T-helper 2 cell treated with Interferon-gamma antibody and Interleukin-4, amounts not matched to agents 100 ng/mL and 5 ng/mL, for 36 hours (primary cell): ENCODE measurements around the gene CPNE2. TPM values are rescaled to one million over a fixed set of nuclear protein-coding genes. Genes with fewer than 3 reads are reported as not detected.

ENCODE experiments used
- intact Hi-C: fragments of 100-400 bp; cut with micrococcal nuclease; formaldehyde crosslinking; loops from one replicate; pipeline ENCODE4 v1.15.1; 2023
- total RNA-seq: library from RNA; stranded (reverse); gene quantifications from 2 replicates; pipeline ENCODE4 v1.2.3, GENCODE V29; 2022

CPNE2 gene
- total RNA-seq, 1 donor from 2014 or later, result 3.9 TPM

- intact Hi-C loops, result loop anchor here (5.0 kb wide), 2 partner anchors 107 to 228 kb away; no protein-coding TSS in a partner anchor
These were observed 97.1 kb downstream of the CPNE2 start for GRCh38 chr16:57189527-57189926.

GRCh38 chr16:57190136-57190535 lies 97.8 kb downstream of the CPNE2 start:
- intact Hi-C loops, result no loop called here

- intact Hi-C loops, result no loop called here
These were observed 98.7 kb downstream of the CPNE2 start for GRCh38 chr16:57191056-57191571.

- intact Hi-C loops, result no loop called here
These were observed 99.8 kb downstream of the CPNE2 start for GRCh38 chr16:57192146-57192545.

- intact Hi-C loops, result no loop called here
These were observed 100.5 kb downstream of the CPNE2 start for GRCh38 chr16:57192720-57193486.

- intact Hi-C loops, result no loop called here
These were observed 102.1 kb downstream of the CPNE2 start for GRCh38 chr16:57194512-57194911.

GRCh38 chr16:57196286-57196685 lies 103.9 kb downstream of the CPNE2 start:
- intact Hi-C loops, result no loop called here

GRCh38 chr16:57196753-57197152 lies 104.4 kb downstream of the CPNE2 start:
- intact Hi-C loops, result no loop called here

Other genes starting within 250 kb of the CPNE2 start
- gene SLC12A3, start 227.4 kb upstream of the CPNE2 start, total RNA-seq, result not detected in 2 replicates
- gene HERPUD1, start 160.4 kb upstream of the CPNE2 start, total RNA-seq, result 148 and 155 TPM in 2 replicates
- not detected in 2 replicates for gene CETP, start 130.6 kb upstream of the CPNE2 start, total RNA-seq
- gene NLRC5, start 103.0 kb upstream of the CPNE2 start, total RNA-seq, result 368 and 375 TPM in 2 replicates
- 123 and 125 TPM in 2 replicates for gene PSME3IP1, start 93.5 kb downstream of the CPNE2 start, total RNA-seq
- 30.2 and 34.8 TPM in 2 replicates for gene RSPRY1, start 93.7 kb downstream of the CPNE2 start, total RNA-seq
- gene ARL2BP, start 152.7 kb downstream of the CPNE2 start, total RNA-seq, result 36.2 TPM in 2 replicates
- gene PLLP, start 192.1 kb downstream of the CPNE2 start, total RNA-seq, result 0.23 and 0.41 TPM in 2 replicates